SK-N-SH (cell line): ENCODE results near the gene CDC26.

Experiments used
- CTCF ChIP-seq: fragments of 200-600 bp; sonication (generic); IDR thresholded peaks from 2 replicates; pipeline ENCODE4 v1.6.1; 2017; ENCODE audit warnings: antibody characterized with exemption, mild to moderate bottlenecking, moderate library complexity
- EZH2phosphoT487 ChIP-seq: fragments of 200-600 bp; sonication (generic); IDR thresholded peaks from 2 replicates; pipeline ENCODE4 v1.6.1; 2017; ENCODE audit warnings: low read depth, mixed run types, mild to moderate bottlenecking, antibody characterized with exemption, moderate library complexity, borderline replicate concordance
- TF ChIP-seq, protein P1 (sequence below): IDR thresholded peaks from 2 replicates; pipeline ENCODE4 v1.4.0; 2012; ENCODE audit warnings: low read depth

- no peak for TF ChIP-seq CTCF
- no peak for TF ChIP-seq EZH2phosphoT487
- TF ChIP-seq, protein P1, sequence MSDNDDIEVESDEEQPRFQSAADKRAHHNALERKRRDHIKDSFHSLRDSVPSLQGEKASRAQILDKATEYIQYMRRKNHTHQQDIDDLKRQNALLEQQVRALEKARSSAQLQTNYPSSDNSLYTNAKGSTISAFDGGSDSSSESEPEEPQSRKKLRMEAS = no peak
Observed at GRCh38 chr9:113310538-113310937, 35.2 kb upstream of the CDC26 start.
